ENCODE data around the gene CDC16.
A peak's percentile ranks its signal among the peaks of the same experiment; 100 is the strongest.

The CDC16 gene

DNA sequence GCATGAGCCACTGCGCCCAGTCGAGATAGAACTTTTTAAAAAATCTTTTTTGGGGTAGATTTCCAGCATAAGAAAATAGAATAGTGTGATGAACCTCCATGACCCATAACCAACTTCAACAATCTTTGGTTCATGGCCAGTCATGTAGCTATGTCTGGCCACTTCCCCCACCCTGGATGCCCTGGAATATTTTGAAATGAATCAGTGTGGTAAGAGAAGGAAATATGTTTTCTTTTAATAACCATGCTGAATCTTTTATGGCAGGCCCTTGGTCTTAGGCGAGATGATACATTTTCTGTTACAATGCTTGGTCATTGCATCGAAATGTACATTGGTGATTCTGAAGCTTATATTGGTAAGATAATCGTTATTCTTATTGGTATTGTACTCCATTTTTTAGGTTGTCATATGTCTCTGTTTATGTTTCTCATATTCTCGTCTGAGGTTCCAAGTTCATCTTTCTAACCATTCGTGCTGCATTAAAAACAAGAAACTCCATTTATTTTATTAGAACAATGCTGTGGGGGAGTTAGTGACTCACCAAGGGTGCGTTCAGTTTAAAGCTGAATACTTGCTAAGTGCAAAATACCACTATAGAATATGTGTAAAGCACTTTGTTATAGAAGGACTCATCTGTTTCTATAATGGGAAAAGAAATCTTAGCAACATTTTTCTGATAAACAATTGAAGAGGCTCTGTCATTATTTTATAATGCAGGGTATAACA lies 30.4 kb downstream of the CDC16 start:
- no peak for DNase-seq

DNA sequence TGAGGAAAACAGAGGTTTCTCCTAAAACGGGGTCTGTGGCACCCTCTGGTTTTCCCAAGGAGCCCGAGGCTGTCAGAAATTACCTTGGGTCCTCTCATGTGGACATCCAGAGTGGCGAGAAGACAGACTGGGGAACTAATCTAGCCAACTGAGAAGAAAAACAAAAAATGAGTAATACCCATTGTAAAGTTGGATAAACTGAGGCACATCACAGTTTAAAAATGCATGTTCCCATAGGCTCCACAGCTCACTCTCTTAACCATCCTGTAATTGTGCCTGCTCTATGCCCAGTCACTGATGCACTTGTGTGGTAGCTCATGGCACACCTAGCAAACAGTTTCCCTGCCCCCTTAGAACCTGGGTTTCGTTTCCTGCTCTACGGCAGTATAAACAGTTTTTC lies 31.5 kb downstream of the CDC16 start:
- DNase-seq, result no peak

DNA sequence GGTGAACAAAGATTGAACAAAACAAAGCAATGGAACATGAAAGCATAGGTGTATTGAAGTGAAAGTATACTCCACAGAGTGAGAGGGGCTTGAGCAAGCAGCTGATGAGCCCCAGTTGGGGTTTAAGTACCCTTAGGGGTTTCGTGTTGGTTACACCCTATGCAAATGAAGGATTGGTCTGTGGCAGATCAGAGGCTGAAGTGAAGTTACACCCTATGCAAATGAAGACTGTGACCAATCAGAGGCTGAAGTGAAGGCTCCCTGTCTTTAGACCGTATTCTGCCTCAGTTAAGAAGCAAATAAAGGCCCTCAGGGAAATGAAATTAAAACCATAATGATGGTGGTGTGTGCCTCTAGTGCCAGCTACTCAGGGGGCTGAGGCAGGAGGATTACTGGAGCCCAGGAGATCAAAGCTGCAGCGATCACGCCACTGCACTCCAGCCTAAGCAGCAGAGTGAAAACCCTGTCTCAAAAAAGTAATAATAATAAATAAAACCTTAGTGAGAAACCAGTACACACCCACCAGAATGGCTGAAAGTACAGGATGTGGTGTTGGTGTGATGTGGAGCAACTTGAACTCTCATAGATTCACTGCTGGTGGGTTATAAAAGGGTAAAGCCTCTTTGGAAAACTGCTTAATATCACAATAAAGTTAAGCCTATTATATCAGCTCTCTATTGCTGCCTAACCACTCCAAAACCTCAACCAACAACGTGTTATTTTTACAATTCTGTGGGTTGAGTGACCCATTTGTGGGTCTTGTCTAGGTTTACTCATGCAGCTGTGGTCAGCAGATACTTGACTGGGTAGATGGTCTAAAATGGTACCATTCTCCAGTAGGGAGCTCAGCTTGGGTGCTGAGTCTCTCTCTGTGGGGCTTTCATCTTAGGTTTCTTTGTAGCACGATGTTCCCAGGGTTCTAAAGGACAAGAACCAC lies 33.9 kb downstream of the CDC16 start:
- no peak for DNase-seq

DNA sequence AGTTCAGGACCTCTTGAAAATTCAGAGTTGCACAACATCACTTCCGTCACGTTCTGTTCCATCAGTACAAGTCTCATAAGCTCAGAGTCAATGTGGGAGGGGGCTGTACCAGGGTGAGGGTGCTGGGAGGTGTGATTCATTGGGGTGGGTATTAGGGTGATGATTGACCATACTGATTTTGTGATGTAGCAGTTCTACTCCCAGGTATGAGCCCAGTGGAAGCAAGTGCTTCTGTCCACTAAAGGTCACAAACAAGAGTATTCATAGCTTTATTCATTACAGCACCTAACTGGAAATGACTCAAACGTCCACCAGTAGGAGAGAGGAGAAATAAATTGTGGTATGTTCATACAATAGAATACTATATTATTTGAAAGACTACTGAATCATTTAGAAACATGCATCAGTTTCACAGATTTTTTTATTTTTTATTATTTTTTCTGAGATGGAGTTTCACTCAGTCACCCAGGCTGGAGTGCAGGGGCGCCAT lies 34.6 kb downstream of the CDC16 start:
- no peak for DNase-seq

DNA sequence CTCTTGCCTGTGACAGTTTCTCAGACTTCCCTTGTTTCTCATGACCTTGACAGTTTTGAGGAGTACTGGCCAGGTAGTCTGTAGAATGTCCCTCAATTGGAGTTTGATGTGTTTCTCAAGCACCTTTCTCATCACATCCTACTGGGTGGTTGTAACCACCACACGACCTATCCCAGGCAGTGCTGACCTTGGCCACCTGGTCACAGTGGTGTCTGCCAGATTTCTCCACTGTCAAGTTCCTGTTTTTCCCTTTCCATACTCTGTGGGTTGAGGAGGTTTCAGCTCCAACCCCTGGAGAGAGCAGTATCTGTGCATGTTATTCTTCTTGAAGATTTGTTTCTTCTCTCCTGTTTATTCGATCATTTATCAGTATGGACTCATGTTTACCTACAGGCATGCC lies 38.3 kb downstream of the CDC16 start:
- no peak for DNase-seq

DNA sequence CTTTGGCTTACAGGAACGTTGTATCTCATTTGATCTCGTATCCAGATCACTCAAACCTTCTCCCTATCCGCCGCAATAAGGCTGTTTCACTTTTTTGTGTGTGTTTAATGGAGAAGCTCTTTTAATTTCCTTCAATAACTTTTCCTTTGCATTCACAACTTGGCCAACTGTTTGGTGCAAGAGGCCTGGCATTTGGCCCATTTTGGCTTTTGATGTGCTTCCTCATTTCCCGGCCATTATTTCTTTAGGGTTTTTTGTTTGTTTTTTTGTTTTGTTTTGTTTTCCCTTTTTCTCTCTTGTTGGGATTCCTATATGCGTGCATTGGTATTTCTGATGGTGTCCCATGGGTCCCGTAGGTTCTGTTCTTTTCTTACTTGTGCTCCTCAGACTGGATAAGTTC lies 40.6 kb downstream of the CDC16 start:
- no peak for DNase-seq

DNA sequence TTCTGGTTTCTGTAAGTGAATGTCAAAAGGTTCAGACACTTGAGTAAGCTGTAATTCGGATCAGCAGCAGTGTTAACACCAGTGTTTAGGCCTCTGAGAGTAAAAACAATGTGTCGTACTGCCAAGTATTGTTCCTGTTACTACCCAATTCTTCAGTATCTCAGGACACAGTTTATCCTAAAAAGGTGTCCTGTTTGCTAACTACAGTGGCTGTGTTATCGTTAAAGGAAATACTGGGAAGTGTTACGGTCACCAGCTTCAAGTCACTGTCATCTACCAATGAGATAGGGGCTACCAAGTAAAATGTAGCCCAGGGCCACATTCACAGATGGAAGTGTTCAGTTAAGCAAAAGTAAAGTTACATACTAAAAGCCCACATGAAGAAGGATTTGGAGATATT lies 44.4 kb downstream of the CDC16 start:
- peak; percentile 20 for DNase-seq

DNA sequence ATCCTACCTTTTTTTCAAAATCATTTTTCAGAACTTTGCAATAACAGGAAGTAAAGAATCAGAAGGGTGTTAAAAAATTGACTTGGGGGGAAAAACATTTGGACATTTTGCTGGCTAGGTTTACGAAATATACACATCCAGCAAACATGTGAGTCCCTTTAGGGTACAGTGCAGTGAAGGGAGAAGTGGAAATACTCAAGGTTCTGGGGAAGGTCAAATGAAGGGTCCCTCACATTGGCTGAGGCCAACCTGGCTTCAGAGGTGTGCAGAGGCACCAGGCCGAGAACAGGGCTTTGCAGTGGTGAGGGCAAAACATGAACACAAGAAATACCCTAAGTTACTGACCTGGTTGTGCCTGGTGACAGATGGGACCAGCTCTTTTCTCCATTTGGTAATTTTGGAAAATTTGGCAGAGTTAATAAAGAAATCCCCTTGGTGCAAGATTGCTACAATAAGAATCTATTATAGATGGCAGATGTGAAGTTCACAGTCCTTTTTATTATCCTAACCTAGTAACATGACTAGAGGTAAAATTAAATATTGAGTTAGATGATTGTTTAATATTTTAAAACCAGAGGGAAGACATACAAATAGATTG lies 45.2 kb downstream of the CDC16 start:
- no peak for DNase-seq

DNA sequence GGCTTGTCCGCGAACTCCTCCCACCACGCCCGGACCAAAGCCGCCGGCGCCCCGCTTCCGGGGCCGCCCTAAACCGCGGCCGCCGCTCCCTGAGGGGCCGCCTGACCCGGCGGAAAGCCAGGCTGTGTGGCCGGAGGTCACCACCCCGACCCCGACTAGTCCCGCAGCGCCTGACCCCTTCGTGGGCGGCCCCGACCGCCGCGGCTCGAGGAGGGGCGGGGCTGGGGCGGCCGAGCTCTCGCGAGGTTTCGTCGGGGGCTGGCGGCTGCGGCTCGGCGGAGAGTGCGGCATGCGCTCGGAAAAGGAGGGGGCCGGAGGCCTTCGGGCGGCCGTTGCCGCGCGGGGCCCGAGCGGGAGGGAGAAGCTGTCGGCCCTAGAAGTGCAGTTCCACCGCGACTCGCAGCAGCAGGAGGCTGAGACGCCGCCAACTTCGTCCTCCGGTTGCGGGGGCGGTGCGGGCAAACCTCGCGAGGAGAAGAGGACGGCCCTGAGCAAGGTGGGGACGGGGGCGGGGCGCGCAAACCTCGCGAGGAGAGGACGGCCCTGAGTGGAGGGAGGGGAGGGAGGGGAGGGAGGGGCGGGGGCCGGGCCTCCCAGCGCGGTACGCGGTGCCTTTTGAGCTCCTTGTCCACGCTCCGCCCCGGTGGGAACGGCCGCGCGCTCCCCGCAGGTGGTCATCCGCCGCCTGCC lies 46.8 kb downstream of the CDC16 start, which contains the start of gene UPF3A:
Gene UPF3A, plus strand, starts transcription at position 251 of the 690 bp plus-strand sequence. Its CDS starts 39 bp downstream, at position 290.
- peak; percentile 88 for DNase-seq

DNA sequence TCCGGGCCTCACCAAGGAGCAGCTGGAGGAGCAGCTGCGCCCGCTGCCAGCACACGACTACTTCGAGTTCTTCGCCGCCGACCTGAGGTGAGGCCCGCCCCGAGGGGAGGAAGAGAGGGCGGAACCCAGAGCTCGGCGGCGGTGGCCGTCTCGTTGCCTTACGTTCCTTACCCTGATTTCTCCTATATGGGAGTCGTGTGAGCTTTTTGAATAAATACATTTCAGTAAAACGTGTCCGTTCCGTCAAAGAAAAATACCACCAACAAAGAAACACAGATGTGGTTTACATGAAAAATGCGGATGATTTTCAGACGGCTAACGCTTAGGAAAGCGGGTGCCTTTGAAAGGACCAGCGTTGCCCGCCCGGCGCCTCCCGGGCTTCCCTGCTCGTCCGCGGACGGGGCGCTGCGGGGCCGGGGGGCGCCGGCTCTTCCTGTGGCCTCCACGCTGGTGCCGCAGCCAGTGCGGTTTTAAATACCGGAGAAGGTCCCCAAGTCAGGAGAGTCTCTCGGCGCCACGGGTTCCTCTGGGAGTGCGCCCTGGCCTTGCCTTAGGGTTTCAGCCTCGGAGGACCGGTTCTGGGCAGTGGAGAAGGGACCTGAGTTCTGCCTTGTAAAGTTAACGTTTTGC lies 47.5 kb downstream of the CDC16 start:
- peak; percentile 79 for DNase-seq

DNA sequence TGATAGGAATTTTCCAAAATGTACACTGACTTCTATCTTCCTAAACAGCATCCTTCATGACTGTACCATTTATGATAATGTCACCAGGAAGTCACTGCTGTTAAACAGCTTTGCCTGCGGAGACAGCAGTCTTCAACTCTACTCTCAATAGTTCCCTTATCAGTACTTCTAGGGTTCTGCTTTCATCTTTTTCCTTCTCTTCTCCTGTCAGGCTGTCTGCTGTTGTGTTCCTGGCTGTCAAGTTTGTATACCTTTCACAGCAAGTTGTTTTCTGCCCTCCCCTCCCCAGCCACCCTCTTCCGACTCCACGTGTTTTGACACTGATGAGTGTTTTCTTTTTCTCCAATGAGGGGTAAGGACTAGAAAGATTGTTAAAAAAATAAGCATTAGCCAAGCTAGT lies 48.9 kb downstream of the CDC16 start:
- DNase-seq, result peak; percentile 51

DNA sequence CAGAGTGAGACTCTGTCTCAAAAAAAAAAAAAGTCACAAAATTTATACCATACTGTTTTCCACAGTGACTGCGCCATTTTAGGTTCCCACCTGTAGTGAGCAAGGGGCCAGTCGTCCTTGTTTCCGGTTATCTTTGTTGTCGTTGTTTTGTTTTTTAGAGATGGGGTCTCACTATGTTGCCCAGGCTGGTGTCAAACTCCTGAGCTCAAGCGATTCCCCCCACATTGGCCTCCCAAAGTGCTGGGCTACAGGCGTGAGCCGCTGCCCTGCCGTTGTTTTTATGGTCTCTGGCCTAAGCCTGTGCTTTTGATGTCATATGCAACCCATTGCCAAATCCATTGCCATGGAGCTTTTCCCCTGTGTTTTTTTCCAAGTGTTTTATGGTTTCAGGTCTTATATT lies 50.0 kb downstream of the CDC16 start:
- no peak for DNase-seq

DNA sequence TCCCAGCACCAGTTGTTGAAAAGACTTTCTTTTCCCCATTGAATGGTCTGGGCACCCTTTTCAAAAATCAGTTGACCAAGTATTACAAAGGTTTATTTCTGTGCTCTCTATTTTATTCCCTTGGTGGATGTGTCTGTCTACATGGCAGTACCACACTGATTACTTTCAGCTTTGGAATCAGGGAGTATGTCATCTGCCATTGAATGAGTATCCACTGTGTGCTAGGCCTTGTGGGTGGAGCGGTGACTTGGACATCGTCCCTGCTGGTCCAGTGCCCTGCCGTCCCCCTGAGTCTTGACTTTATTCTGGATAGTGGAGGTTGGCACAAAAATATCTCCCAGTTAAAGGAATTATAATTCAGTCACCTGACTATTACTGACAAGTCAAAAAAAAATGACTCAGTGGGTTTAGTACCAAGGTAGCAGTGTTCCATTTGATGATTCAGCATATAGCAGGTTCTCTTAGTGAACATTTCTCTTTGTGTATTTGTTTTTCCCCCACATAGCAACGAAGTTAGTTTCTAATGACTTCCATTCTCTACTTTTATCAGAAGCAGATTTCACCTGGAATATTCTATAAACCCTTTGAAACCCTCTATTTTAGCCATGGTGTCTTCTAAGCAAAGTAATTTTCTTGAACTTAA lies 50.6 kb downstream of the CDC16 start:
- DNase-seq, result no peak

DNA sequence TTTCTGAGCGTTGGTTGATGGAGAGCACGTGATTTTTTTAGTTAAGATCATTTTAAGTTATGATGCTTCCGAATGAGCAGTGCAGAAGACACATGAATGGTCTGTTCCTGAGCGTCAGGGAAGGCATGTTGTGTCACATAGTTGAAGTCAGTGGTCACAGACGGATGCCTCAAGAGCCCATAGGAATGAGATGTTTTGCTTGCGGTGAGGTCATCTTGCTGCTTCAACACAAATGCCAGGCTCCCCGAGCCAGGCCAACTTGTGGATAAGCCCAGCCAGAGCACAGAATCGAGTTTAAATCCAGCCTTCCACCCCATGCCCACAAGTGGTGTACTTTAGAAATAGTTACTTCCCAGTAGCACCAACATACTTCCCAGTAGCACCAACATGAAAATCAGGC lies 52.1 kb downstream of the CDC16 start:
- no peak for DNase-seq

DNA sequence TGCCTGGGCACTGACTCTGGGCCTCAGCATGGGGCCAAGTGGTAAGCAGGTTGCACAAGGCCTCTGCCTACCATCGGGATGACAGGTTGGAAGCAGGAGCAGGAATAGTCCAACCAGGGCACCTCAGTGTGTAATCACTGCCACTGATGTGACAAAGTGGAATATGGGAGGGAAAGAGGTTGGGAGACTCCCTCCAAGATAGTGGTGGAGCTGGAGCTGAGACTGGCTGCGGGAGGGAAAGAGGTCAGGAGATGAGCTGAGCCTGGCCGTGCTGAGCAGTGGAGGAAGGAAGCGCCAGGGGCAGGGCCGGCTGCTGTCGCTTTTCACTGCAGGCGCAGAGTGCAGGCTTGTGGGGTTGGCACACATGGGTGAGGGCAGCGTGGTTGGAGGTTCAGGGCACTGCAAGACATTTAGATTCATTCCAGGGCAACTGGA lies 53.5 kb downstream of the CDC16 start:
- DNase-seq, result no peak

DNA sequence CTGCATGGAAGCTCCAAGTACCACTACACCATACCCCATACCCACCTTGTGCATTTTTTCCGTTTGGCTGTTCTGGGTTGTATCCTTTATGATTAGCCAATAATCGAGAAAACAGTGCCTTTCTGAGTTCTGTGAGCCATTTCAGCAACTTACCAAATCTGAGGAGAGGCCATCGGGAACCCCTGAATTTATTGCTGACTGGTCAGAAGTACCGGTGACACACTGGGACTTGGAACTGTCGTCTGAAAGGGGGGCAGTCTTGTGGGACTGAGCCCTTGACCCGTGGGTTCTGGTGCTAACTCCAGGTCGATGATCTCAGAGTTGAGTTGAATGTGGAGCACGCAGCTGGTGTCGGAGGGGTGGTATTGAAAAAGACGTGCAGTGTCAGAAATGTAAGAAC lies 61.8 kb downstream of the CDC16 start:
- no peak for DNase-seq

DNA sequence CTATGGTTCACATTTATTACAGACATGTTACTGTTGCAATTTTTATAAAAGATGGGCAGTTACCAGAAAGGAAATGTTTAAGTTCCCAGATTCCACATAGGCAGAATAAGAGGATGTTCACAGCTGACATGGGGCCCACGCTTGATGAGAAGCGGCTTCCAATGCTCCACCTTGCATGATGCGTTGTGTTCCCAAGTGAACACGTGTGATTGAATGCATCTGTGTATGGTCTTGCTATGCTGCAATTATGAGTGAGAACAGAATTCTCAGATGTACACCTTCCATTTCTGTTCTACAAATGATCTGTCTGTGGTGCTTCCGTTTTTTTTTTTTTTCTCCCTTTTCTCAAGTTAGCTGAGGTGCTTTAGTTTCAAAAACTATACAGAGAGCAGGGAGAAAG lies 62.2 kb downstream of the CDC16 start:
- DNase-seq, result no peak

DNA sequence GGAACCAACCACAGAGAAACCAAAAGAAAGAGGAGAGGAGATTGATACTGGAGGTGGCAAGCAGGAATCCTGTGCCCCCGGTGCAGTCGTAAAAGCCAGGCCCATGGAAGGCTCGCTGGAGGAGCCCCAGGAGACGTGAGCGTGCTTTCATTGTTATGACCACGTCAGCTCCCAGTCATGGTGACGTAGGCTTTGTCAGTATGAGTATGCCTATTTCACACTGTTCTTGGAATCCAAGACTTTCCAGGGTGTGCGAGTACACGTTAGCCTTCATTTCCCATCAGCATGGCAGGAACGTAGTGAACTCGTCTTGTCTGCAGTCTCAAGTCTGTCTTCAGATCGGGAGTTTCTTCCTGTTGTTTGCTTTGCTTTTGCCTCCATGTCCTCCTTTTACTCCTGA lies 64.2 kb downstream of the CDC16 start:
- no peak for DNase-seq

DNA sequence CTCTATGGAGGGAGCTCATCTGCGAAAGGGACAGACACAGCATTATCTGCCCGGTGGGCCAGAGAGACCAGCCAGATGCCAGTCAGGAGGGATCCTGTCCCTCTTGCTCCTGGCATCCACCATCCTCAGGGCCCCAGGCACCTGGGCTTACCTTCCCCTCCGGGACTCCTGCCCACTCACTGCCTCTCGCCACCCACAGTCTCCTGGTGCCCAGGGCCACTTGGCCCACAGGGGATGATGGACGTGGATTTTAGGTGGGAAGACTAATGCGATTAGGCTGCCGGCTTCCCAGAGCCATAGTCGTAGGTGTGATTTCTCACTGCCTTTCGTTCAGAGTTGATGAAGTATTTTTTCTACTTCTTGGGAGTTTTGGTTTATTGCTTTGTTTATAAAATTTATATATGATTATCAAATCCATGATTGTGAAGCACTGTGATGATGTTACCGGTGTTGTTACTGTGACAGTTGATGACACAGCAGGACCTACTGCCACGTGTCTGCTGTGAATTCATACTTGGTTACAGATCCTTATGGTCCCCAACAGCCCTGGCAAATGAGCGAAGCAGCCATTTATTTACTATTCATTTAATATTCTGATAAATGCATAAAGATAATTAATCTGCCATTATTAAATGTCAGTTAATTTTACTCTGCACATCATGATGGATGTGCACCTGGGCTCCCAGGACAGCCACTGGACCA lies 65.1 kb downstream of the CDC16 start:
- DNase-seq, result no peak

DNA sequence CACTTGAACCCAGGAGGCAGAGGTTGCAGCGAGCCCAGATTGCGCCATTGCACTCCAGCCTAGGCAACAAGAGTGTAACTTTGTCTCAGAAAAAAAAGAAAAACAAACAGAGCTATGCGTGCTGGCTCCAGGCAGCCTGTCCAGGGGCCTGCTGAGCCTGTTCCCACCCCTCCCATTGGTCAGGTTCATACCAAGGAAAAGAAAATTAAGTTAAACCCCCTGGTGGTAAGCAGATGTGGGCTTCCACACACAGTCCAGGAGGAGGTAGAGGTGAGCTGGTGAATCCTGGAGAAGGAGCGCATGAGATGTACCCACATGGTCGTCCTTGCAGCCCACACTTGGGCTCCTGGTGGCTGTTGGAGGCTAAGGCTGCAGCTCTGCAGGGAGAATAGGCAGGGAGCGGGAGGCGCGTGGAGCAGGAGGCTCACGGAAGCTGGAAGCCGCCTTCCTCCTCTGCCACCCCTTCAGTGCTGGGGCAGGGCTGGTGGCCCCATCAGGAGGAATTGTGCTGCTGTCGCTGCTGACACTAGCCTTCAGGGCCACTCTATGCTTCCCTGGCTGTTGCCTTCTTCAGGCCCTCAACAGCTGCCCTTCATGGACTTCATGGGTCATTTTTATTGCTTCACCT lies 69.1 kb downstream of the CDC16 start:
- DNase-seq, result no peak

All from hematopoietic multipotent progenitor cell treated with erythropoietin and hydrocortisone succinate and interleukin-3 and kit ligand, for 8 days (in vitro differentiated cells).